OCI-M1 (cell line): Measurements from ENCODE around the gene SLC35G2.
"Not testable (repeated sequence)": the region's sequence is repeated elsewhere in the genome, so short reads cannot be mapped to it uniquely, and the experiment has no call there.

ENCODE experiments used
- DNase-seq: peaks from one replicate; lab custom pipeline; 2025; lab: John Stamatoyannopoulos, UW

The SLC35G2 gene

DNA sequence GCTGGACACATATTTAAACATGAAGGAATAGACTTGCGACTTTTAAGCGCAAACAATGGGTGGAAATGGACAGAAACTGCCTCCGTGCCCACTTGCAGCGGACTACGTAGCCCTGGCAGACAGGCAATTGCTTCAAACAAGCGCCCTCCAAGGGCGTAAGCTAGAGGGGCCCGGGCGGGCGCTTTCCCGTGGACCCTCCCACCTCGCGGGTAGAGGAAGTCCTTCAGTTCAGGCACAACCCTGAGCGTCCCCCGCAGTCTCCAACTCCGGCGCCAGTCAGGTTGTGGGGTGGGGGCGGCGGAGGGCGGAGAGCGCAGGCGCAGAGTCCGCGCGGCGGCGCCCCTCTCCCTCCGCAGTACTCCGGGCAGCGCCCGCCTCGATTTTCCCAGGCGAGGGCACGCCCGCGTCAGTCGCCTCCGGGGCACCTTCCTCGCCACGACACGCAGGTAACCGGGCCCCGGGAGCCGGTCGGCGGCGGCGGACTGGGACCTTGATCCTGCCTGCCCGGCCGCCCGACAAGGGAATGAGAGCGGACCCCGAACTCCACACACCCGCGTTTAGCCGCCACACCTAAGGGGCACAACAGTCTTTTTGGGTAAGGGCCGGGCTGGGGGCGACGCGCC, at the start of gene SLC35G2:
TSS of gene SLC35G2 (plus strand) at position 358 of the 623 bp plus-strand sequence. CDS start 35,335 bp downstream, outside the sequence.
- DNase-seq, result peak; percentile 68

DNA sequence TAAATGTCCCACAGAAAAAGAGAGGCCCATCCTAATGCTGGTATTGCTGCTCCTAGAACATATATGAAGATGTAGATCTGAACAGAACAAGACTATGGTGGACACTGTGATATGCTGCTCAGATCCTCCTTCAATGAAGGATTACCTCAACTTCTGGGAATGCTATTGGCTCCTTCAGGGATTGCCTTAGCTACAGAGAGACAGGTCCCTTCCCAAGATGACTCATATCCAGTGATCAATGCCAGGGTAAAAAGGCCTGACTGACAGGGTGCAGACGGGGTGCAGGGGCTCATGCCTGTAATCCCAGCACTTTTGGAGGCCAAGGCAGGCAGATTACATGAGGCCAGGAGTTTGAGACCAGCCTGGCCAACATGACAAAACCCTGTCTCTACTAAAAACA, 46.2 kb upstream of the SLC35G2 start:
- no peak for DNase-seq

DNA sequence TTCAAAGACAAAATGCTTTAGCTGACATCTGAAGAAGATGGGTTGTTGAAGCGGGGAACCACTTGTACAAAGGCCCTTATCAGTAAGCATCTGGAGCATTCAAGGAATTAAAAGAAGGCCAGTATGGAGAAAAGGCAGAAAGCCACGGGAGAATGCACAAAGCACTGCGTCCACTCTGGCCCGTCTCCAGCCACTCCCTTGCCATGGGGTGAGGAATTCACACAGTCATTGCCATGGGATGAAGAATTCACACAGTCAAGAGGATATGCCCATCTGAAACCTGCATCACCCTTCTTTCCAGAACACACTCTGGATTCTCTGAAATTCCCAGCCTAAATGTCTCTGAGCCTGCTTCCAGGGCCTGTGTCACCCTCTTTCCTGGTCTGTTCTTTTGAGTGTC, 40.1 kb upstream of the SLC35G2 start:
- DNase-seq, result no peak

DNA sequence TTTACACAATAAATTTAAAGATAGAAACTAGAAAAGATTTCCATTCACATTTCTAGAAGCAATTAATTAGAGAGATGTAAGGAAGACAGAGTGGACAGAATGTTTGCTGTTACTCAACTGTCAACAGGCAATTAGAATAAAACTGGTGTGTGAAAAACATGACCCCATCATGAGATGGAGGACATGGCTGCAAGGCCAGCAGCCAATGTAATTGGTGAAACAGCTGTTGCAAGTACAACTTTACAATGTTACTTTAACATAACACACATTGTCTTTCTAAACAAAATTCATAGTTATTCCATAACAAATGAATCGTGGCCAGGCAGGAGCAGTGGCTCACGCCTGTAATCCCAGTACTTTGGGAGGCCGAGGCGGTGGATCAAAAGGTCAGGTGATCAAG, 38.2 kb upstream of the SLC35G2 start:
- DNase-seq, result no peak

DNA sequence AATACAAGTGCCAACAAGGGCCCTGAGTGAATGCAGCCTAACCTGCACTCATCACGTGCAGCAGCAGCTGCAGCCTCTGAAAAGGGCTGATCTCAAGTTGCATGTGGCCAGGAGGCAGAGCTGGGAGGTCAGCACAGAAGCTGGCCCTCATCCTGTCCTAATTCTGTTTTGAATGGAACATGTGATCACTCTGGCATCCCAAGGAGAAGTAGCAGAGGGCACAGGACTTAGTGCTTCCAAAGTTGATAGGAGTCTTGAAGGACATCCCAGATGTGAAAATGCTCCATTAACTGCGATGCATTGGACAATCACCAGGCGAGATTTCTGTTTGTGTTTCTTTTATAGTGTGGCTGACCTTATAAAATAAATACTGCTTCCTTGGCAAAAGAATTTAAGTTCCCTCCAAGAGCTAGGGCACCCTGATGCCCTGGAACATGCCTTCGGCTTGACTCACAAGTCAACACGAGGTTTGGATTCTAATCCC, 35.2 kb upstream of the SLC35G2 start:
- DNase-seq, result no peak

DNA sequence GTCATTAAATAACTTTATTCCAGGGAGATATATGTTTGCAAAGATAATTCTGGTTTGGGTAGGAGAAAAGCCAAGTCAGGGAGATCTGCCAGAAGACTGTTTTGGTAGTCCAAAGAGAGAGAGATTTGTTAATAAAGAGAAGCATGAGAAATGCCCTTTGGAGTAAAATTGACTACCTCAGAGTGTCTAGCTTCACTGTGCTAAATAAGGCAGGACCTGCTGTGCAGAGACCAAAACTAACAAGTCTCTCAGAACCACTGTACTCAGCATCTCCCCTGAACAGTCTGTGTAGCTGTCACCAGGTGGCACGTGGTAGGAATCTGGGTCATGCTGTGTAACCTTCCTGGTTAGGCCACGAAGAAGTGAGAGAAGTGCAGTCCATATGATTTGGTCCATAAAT, 31.6 kb upstream of the SLC35G2 start:
- DNase-seq, result peak; percentile 40

DNA sequence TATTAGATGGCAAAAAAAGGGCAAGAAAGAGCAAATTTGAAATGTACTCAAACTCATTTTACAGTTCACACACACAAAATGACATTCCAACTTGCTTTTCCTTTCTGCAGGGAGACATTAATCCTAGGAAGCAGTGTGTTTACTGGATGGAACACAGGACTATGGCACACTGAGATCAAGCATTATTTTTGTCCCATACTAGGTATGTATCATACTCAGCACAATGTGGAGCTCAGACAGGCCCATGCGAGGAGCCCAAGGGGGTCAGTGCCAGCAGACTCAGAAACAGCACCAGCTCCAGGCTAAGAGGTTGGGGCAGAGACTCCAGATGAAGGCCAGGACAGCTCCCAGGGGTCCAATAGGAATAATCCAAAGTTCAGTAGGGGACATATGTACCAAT, 30.8 kb upstream of the SLC35G2 start:
- DNase-seq, result no peak

DNA sequence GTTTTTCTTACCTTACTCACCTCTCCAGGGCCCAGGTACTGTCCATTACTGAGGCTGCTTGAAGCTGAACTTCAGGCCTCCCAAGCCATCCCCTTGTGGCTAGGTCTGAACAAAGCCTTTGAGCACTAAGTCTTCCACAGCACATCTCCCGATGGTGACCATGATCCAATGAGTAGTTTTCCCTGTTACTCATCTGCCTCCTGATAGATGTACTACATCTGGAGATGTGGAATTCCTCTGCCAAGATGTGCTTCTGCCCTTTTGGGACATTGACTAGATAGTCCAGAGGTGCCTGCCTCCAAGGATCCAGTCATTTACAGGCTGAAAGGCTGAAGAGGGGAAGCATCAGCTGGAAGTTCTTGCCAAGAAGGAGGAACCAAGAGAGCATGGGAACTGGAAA, 28.9 kb upstream of the SLC35G2 start:
- no peak for DNase-seq

DNA sequence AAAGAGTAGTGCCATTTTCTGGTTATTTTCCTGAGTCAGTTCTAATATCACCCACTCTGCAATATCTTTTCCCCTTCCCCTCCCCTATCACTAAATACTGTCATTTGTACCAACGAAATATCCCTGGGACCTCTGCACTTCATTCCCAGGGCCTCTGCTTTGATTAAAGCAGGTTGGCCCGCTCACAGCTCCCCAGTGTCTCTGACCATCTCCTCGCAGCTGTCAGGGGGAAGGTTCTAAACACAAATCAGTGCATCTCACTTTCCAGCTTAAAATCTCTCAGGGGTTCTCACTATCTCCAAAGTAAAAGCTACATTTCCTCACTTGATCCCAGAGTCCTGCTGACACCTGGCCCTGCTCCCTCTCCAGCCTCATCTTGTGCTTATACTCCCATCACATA, 28.1 kb upstream of the SLC35G2 start:
- DNase-seq, result no peak

DNA sequence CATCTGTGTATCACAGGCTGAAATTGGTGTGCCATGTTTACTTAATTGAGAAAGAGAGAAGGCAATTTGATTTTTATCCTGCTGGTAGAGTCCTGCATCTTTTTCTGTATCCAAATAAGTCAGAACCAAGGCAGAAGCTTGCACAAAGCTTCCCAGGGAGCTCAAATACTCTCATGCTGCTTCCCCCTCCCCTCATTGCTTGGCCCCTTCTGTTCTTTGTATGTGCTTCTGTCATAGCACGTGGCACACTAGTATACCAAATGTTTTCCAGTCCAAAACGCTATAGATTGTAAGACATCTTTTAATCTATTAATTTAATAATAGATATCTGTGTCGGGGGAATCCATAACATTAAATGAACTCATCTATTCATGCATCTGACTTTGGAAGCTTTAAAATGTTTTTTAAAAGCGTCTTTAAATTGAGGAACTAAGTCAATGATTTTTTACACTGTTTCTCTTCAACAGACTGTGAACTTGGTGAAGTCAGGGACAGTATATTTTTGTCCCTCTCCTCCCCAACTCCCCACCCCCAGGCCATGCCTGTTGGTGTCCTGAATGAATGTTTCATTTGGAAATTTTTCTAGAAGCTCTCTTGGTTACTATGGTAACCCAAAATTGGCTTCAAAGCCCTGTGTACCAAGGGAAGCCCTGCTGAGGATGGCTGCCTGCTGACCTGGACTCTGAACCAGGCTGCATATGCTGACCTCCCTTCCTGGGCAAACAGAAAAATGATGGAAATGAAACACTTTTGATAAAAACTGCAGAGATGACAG, 26.2 kb upstream of the SLC35G2 start:
- no peak for DNase-seq

DNA sequence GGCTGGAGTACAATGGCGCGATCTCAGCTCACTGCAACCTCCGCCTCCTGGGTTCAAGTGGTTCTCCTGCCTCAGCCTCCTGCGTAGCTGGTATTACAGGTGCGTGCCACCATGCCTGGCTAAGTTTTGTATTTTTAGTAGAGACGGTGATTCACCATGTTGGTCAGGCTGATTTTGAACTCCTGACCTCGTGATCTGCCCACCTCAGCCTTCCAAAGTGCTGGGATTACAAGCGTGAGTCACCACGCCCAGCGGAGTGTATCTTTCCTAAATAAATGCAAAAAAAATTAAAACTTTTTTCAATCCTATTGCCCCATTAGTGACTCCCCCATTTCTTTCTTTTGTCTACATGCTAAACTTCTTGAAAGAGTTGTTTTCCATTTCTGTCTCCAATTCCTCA, 17.8 kb upstream of the SLC35G2 start:
- DNase-seq, result not testable (repeated sequence)

DNA sequence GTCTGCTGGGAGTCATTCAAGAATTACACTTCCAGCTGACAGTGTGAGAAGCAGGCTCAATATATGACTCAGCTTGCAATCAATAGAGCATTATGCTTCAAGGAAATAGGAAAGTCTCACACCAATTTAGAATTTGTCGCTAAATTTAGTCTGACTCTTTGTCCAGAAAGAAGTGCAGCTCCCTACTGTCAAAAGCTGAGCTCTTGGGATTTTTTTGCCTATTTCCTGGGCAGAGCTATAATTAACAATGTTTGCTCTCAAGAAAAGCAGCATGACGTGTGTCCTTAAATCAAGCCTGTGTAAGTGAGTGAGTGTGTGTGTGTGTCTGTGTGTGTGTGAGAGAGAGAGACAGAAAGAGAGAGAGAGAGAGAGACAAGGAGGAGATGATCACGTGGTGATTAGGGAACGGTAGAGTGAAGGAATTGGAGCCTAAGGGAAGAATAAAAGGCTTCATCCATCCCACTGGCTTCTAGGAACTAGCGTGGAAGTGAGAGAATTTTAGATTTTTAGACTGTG, 16.4 kb upstream of the SLC35G2 start:
- no peak for DNase-seq

DNA sequence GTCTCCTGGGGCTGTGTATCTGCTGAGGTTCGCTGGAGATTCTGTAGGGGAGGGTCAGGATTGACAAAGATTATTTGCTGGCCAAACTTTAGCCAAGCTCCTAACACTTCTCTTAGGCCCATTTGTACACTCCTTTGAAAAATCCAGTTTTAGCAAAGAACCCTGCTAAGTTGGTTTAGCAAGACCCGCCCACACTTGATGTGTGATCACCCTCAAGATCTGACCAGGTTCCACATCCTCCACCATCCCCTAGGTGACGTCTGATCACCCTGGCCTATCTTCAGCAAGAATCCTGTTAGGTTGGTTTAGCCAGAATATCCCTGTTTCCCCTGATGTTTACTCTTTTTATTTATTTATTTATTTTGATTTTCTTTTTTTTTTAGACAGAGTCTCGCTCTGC, 14.8 kb upstream of the SLC35G2 start:
- DNase-seq, result no peak

DNA sequence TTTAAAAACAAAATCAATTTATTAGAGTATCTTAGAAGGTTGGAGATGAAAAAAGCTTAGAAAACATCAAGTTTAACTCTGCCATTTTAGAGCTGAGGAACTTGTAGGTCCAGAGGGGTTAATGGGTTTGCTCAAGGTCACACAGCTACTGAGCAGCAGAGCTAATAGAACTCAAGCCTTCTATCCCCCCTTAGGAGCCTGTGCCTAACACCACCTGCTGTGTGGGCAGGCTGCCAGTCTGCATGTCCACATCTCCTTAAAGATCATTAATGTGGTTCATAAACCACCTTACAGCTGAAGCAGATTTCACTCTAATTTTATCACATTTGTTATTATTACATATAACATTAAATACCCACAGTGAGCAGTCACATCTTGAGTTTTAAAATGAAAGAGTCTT, 14.1 kb upstream of the SLC35G2 start:
- DNase-seq, result no peak

DNA sequence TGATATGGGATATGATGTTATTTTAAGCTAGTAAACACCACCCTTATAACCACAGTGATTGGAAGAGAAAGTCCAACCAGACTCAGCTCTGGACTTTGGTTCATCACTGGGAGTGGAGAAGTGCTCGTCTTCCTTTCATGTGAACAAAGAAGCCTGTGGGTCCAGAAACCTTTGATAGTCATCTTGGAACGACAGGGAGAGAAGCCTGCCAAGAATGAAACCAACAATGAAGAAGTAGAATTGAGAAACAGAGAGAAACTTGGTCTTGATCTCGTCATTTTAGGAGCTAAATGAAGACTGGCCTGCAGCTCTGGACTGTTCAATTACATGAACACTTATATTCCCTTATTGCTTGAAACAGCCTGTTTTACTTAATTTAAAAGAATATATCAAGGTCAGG, 13.1 kb upstream of the SLC35G2 start:
- DNase-seq, result no peak

DNA sequence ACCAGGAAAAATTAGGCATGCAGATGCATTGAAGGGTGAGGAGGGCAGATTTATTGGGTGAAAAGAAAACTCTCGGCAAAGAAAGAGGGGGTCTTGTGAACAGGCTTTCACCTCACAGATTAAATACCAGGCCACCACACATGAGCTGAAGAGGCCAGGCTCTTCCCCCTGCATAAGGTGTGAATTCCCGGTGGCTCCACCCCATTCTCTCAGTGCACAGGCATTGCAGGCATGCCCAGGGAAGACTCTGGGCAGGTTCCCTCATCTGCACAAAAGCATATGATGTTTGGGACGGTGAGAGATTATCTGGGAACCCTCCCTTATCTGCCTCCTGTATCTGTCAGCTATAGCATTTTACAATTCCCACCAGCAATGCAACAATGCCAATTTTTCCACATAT, 7.2 kb upstream of the SLC35G2 start:
- no peak for DNase-seq

DNA sequence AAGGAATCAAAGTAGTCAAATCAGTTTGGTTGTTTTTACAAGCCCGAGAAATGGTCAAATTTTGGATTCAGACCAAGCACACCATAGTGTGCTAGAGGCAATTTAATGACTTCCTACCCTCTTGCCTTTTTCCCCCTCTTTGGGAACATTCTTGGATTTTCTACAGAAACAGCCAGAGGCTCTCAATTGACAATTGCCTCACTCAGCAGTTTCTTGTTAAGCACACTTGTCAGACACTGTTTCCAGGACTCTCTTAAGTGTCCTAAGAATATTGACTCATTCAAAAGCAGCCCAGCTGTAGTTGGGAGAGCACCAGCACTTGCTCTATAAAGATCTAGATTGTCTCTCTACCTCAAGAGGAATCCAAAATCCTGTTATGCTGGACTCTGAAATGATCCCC, 1.5 kb upstream of the SLC35G2 start:
- peak; percentile 15 for DNase-seq

DNA sequence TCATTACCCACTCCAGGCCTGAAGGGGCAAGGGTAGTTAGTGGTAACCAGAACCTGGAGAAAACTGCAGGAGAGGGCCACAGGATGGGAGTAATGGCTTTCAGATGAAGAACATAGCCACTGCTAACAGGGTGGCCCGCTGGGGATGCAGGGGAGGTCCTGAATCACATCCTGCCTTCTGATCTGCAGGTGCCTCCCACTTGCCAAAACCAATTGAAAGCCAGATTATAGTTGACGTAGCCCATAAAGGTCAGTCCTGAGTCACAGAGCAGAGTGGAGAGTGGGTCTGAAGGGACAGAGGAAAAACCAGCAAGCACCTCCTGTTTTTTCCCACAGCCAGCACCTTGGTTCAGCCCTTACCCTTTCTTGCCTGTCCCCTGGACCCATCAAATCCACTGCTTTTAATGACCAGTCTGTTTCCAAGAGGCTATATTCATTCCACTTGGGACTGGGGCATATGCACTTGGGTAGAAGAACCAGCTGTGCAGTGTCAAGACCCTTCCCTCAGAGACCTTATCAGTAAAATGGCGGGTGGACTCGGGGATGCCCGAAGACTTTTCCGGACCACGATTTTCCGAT, 646 bp upstream of the SLC35G2 start:
- peak; percentile 41 for DNase-seq

DNA sequence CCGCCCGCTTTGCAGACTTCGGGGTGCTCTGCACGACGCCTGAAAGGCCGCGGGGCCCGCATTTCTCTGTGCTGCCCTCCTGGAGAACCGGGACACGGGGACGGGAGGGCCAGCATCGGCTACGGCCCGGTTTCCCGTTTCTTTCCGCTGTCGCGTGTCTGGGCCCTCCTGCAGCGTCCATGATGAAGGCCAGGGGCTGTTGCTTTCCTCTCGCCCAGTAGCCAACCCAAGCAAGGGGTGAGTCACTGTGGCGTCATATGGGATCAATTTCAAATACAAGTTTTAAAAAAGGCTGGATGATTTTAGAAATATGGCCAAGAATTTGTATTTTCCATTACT, 435 bp downstream of the SLC35G2 start:
- DNase-seq, result peak; percentile 33

DNA sequence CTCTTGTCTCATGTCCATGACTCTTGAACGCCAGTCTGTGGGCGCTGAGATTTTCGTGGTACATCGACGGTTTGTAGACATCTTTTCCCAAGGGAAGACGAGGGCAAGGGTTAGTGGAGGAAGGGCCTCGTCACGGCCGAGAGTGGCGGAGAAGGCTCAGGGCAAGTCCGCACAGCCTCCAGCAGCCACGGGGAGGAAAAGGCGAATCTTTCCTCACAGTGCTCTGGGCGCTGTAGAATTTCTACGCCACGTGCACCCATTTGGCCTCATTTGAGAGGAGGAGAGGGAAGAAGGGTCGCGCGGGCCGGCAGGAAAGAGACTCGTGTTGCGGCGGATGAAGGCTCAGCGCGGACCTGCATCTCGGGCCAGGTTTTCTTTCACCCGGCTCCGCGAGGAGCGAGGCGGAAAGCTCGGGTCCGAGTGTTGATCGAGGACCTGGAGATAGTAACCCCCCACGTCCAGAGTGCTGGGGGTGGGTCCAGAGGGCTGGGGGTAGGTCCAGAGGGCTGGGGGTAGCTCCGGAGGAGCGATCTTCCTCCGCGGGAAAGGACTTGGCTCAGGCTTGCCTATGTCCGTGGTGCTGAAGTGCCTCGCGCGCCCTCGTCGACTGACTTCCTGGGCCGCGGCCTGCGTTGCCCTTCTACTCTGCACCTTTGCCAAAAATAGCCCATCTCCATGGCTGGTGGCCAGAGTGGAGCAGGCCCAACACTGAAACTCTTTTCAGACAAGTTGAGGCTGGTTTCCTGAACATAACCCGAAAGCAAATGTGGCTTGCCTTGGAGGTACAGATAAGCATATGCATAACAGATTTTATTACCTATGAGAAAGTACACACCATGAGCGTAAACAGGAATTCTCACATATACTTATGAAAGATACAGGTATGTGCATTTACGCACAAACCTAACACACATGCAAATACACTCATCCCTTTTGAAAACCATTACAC, 1.1 kb downstream of the SLC35G2 start:
- DNase-seq, result no peak

DNA sequence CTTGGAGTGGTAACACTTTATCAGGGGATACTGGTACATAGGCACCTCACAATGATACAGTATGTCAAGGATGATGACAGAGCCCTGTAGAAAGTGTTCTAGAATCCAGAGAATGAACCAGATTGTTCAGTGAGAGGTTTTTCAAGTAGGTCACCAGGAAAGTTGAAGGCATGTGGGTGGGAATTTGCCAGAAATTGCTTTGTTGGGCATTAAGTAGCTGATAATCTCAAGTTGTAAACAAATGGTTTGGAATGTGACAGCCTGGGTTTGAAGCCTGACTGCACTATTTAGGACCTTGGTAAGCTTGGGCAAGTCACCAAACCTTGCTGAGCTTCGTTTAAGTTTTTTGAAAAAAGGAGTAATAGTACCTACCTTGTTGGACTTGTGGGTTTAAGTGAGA, 12.5 kb downstream of the SLC35G2 start:
- no peak for DNase-seq
